ENCODE results near the gene TMEM132A.

TMEM132A gene

DNA sequence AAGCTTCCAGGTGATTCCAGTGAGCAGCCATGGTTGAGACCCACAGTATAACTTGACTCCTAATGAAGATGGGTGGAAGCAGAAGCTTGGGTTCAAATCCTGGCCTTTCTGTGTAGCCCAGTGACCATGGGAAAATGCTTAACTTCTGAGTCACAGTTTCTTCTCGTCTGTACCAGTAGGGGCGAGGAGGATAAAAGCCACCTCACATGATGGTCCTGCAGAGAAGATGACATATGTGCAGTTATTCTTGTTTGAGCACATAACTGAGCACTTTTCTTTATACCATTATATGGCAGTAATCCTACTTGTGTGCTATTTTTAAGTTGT is 5.4 kb upstream of the TMEM132A start:
- H3K4me2 ChIP-seq (ENCODE audit: insufficient read depth, low read length): no peak overlapping the region
- H3K4me3 ChIP-seq (ENCODE audit: low read depth in 1 of 2, low read length in 2 of 2): no peak overlapping the region
- H4K20me1 ChIP-seq (ENCODE audit: insufficient read depth, low read length): peaks cover 85% of the 10 kb centered on the region
- peaks cover 57% of the 10 kb centered on the region for H3K79me2 ChIP-seq (ENCODE audit: insufficient read depth, low read length)
- DNase-seq (no peak), ATAC-seq (ENCODE audit: insufficient read depth, low read depth) (no peak)
- no peak overlapping the region for H3K27ac ChIP-seq (ENCODE audit: low read length)
- no peaks in the 10 kb centered on the region for H3K27me3 ChIP-seq (ENCODE audit: insufficient read depth, low read length, poor library complexity)
- H3K36me3 ChIP-seq (ENCODE audit: insufficient read depth, low read length): peaks cover 64% of the 10 kb centered on the region
- no peak overlapping the region for H3K9ac ChIP-seq (ENCODE audit: low read depth, low read length)
- TF ChIP-seq, protein P1, sequence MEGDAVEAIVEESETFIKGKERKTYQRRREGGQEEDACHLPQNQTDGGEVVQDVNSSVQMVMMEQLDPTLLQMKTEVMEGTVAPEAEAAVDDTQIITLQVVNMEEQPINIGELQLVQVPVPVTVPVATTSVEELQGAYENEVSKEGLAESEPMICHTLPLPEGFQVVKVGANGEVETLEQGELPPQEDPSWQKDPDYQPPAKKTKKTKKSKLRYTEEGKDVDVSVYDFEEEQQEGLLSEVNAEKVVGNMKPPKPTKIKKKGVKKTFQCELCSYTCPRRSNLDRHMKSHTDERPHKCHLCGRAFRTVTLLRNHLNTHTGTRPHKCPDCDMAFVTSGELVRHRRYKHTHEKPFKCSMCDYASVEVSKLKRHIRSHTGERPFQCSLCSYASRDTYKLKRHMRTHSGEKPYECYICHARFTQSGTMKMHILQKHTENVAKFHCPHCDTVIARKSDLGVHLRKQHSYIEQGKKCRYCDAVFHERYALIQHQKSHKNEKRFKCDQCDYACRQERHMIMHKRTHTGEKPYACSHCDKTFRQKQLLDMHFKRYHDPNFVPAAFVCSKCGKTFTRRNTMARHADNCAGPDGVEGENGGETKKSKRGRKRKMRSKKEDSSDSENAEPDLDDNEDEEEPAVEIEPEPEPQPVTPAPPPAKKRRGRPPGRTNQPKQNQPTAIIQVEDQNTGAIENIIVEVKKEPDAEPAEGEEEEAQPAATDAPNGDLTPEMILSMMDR (IDR thresholded peaks at IDR 0.05; ENCODE audit: borderline replicate concordance, extremely low read depth, low read length, poor library complexity, severe bottlenecking): no peak
- no peak for TF ChIP-seq EZH2 (IDR thresholded peaks at IDR 0.05; ENCODE audit: borderline replicate concordance, low read depth, low read length, severe bottlenecking)
- H3K4me1 ChIP-seq (ENCODE audit: insufficient read depth, low read length): peaks cover 27% of the 10 kb centered on the region
- H2AFZ ChIP-seq (ENCODE audit: low read depth, low read length): no peak overlapping the region
- no peaks in the 10 kb centered on the region for H3K9me3 ChIP-seq (ENCODE audit: insufficient read depth, low read length, severe bottlenecking)

DNA sequence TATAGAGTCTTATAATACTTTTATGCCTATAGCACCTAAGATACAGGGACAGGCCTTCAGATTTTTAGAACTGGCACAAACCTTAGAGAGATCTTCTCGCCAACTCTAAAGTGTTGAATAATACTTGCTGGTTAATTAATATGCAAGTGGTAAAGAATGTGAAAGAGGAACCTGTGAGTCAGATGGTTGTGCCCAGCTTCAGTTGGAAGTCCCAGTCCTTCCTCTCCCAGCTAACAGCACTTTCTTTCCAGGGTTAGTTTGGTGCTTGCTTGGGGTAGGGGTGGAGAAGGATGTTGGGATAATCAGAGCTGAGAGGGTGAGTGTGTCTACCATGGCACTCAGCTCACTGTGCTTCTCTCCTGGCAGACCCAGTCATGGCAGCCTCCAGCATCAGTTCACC is 4.9 kb upstream of the TMEM132A start:
- Histone ChIP-seq H3K4me1 (ENCODE audit: insufficient read depth, low read length) (peaks cover 27% of the 10 kb centered on the region), H3K9me3 (ENCODE audit: insufficient read depth, low read length, severe bottlenecking) (no peaks in the 10 kb centered on the region), H2AFZ (ENCODE audit: low read depth, low read length) (no peak overlapping the region), H3K79me2 (ENCODE audit: insufficient read depth, low read length) (peaks cover 52% of the 10 kb centered on the region), H3K4me2 (ENCODE audit: insufficient read depth, low read length) (no peak overlapping the region), H3K4me3 (ENCODE audit: low read depth in 1 of 2, low read length in 2 of 2) (no peak overlapping the region), H3K27ac (ENCODE audit: low read length) (no peak overlapping the region), H3K9ac (ENCODE audit: low read depth, low read length) (no peak overlapping the region), H3K27me3 (ENCODE audit: insufficient read depth, low read length, poor library complexity) (no peaks in the 10 kb centered on the region), H4K20me1 (ENCODE audit: insufficient read depth, low read length) (peaks cover 85% of the 10 kb centered on the region), H3K36me3 (ENCODE audit: insufficient read depth, low read length) (peaks cover 64% of the 10 kb centered on the region)
- DNase-seq (no peak), ATAC-seq (ENCODE audit: insufficient read depth, low read depth) (no peak)
- TF ChIP-seq EZH2 (IDR thresholded peaks at IDR 0.05; ENCODE audit: borderline replicate concordance, low read depth, low read length, severe bottlenecking): no peak
- TF ChIP-seq, protein P1 (IDR thresholded peaks at IDR 0.05; ENCODE audit: borderline replicate concordance, extremely low read depth, low read length, poor library complexity, severe bottlenecking): no peak

DNA sequence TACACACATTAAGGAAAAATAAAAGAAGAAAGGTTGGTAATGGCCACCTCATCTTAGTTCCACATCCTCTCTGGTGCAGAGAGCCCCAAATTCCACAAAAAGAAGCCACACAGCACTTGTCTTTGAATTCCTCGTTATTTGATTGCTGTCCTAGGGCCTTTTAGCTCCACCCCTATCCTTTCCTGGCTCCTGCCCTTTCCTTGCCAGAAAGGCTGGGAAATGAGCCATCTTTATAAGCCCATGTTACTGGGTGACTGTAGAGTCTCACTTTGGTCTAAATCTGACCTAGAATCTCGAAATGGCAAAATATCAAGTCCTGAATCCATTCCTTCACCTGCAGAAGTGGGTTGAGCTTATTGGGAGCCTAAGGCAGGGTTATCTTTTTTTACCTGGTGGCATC is 4.3 kb upstream of the TMEM132A start:
- Histone ChIP-seq H3K4me2 (ENCODE audit: insufficient read depth, low read length) (no peak overlapping the region), H2AFZ (ENCODE audit: low read depth, low read length) (no peak overlapping the region), H3K79me2 (ENCODE audit: insufficient read depth, low read length) (peaks cover 46% of the 10 kb centered on the region), H3K9me3 (ENCODE audit: insufficient read depth, low read length, severe bottlenecking) (no peaks in the 10 kb centered on the region), H3K27me3 (ENCODE audit: insufficient read depth, low read length, poor library complexity) (no peaks in the 10 kb centered on the region), H3K9ac (ENCODE audit: low read depth, low read length) (no peak overlapping the region), H3K27ac (ENCODE audit: low read length) (no peak overlapping the region), H3K4me3 (ENCODE audit: low read depth in 1 of 2, low read length in 2 of 2) (no peak overlapping the region), H4K20me1 (ENCODE audit: insufficient read depth, low read length) (peaks cover 81% of the 10 kb centered on the region), H3K4me1 (ENCODE audit: insufficient read depth, low read length) (peaks cover 22% of the 10 kb centered on the region), H3K36me3 (ENCODE audit: insufficient read depth, low read length) (peaks cover 64% of the 10 kb centered on the region)
- no peak for ATAC-seq (ENCODE audit: insufficient read depth, low read depth)
- no peak for TF ChIP-seq EZH2 (IDR thresholded peaks at IDR 0.05; ENCODE audit: borderline replicate concordance, low read depth, low read length, severe bottlenecking)
- TF ChIP-seq, protein P1 (IDR thresholded peaks at IDR 0.05; ENCODE audit: borderline replicate concordance, extremely low read depth, low read length, poor library complexity, severe bottlenecking): no peak
- no peak for DNase-seq

DNA sequence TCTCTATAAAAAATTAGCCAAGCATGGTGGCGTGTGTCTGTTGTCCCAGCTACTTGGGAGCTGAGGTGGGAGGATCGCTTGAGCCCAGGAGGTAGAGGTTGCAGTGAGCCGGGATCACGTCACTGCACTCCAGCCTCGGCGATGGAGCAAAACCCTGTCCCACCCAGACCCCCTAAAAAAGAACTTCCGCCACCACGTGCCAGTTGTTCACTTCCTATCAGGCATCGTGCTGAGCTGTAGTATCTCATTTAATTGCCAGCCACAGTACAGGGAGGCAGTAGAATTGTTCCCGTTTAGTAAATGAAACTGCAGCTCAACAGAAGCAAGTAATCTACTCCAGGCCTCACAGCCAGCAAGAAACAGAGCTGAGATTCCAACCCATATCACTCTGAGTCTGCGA is 3.0 kb upstream of the TMEM132A start:
- Histone ChIP-seq H3K27me3 (ENCODE audit: insufficient read depth, low read length, poor library complexity) (no peaks in the 10 kb centered on the region), H3K27ac (ENCODE audit: low read length) (no peak overlapping the region), H3K4me2 (ENCODE audit: insufficient read depth, low read length) (no peak overlapping the region), H3K9me3 (ENCODE audit: insufficient read depth, low read length, severe bottlenecking) (no peaks in the 10 kb centered on the region), H4K20me1 (ENCODE audit: insufficient read depth, low read length) (peaks cover 75% of the 10 kb centered on the region), H2AFZ (ENCODE audit: low read depth, low read length) (no peak overlapping the region), H3K36me3 (ENCODE audit: insufficient read depth, low read length) (peaks cover 59% of the 10 kb centered on the region), H3K79me2 (ENCODE audit: insufficient read depth, low read length) (peaks cover 33% of the 10 kb centered on the region), H3K4me3 (ENCODE audit: low read depth in 1 of 2, low read length in 2 of 2) (no peak overlapping the region), H3K9ac (ENCODE audit: low read depth, low read length) (no peak overlapping the region), H3K4me1 (ENCODE audit: insufficient read depth, low read length) (peaks cover 10% of the 10 kb centered on the region)
- no peak for TF ChIP-seq EZH2 (IDR thresholded peaks at IDR 0.05; ENCODE audit: borderline replicate concordance, low read depth, low read length, severe bottlenecking)
- TF ChIP-seq, protein P1 (IDR thresholded peaks at IDR 0.05; ENCODE audit: borderline replicate concordance, extremely low read depth, low read length, poor library complexity, severe bottlenecking): no peak
- ATAC-seq (ENCODE audit: insufficient read depth, low read depth) (no peak), DNase-seq (no peak)

Measured in DND-41 (cell line).